NCI-H748 (cell line): ENCODE results near the gene USP43.
"Not testable (repeated sequence)": the region's sequence is repeated elsewhere in the genome, so short reads cannot be mapped to it uniquely, and the experiment has no call there.

ENCODE experiments used
- DNase-seq: peaks from one replicate; lab custom pipeline; 2025; ENCODE audit not compliant: unreplicated experiment; lab: John Stamatoyannopoulos, UW

Gene USP43

DNA sequence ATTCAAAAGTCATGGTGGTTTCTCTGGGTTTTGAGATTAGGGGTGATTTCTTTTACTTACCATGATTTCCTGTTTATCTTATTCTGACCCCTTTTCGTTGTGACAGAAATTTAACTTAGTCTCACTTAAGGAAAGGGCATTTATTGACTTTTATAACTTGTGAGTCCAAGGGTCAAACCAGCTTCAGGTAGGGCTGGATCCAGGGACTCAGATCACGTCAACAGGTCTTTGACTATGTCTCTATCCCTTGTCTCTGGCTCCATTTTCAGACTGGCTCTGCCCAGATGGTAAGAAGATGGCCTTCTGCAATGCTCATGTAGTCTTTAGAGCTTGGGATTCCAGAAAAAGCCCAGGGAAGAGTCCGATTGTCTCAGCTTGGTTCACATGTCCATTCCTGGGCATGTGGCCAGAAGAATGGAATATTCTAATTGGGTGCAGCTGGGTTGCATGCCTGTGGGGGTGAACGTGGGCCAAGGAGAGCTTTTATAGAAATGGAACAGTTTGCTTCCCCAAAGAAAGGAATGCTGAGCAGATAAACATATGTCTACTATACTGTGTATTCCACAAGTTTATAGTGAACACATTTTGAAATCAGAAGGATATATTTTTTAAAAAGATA, 13.4 kb downstream of the USP43 start:
- DNase-seq, result no peak

DNA sequence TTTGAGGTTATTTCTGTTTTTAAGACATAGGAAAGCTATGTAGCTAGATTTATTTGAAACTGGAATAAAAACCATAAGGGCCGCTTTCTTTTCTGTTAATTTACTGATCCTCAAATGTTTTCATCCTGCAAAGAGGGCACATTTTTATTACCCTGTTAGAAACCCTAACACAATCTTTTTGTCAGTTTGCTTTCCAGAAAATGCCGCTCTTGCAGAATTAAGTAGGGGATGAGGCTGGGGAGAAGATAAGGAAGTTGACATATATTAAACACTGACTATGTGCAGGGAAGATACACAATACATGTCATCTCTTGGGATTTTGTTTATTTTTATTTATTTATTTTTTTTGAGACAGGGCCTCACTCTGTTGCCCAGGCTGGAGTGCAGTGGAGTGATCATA, 15.7 kb downstream of the USP43 start:
- DNase-seq, result no peak

DNA sequence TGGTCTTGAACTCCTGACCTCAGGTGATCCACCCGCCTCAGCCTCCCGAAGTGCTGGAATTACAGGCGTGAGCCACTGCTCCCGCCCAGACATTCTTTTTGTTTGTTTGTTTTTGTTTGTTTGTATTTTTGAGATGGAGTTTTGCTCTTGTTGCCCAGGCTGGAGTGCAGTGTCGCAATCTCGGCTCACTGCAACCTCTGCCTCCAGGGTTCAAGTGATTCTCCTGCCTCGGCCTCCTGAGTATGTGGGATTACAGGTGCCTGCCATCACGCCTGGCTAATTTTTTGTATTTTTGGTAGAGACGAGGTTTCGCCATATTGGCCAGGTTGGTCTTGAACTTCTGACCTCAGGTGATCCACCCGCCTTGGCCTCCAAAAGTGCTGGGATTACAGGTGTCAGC, 18.2 kb downstream of the USP43 start:
- DNase-seq, result not testable (repeated sequence)

DNA sequence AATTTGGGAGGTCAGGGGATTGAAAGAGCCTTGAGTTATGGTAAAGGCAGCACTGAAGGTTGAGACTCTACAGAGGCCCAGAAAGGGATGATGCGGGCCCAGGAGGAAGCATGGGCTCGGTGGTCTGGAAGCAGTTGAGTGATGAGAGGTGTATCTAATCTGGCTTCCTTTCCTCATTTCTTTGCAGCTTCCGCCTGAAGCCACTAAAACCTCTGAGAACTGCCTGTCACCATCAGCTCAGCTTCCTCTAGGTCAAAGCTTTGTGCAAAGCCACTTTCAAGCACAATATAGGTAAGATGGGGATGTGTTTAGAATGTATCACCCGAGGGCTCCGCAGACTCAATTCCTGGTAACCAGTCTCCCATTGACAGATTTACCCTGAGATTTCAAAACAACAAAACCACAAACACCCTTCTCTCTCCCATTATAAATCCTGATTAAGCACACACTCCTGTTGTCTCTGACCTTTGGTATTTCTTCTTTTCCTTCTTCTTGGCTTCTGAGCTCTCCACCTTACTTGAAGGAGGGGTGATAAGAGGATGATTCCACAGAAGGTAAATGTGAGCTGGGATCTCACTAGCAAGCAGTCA, 21.2 kb downstream of the USP43 start:
- no peak for DNase-seq

DNA sequence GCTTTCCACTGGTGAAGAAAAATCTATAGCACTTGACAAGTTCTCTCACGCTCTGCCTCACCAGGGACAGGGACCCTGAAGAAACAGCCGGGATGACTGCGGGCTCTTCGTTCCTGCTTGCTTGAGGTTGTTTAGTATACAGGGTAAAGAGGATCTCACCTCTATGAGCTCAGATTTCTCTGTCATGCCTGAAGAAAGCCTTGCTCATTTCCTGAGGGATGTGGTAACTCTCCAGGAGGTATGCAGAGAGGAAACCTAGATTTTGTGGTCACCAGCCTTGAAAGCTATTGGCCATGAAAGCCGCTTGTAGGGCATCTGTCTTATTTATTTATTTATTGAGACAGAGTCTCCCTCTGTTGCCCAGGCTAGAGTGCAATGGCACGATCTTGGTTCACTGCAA, 23.2 kb downstream of the USP43 start:
- no peak for DNase-seq

DNA sequence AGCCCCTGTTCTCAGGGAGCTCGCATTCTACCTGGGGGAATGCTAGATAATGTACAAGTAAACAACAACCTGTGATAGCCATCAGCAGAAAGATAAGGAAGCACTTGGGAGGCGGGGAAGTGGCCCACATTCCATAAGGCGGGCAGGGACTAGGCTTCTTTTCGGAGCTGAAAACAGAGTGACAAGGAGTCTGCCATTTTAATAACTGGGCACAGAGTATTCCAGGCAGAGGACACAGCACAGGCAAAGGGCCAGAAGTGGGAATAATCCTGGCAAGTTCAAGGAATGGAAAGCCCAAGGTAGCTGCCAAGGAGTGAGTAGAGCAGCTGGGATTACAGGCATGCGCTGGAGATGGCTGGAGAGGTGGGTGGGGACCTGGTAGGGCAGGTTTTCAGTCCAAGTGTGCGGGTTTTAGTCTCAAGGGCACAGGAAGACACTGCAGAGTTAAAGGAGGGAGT, 24.3 kb downstream of the USP43 start:
- no peak for DNase-seq

DNA sequence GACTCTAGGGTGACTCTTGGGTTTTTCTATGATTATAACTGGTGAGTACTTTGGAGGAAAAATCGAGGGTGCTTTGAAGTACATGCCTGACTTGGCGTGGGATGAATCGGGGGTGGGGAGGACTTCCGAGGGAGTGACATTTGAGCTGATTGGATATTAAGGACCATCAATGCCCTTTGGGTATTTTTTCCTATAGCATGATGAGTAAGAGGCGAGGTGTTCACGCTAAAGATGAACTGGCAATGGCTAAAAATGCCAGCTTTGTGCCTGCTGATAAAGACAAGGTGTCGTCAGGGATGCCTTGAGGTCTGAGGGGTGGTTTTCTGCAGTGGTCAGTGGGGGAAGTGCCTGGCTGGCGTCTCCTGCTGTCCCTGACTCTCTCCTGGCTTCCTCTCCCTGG, 25.3 kb downstream of the USP43 start:
- DNase-seq, result no peak

DNA sequence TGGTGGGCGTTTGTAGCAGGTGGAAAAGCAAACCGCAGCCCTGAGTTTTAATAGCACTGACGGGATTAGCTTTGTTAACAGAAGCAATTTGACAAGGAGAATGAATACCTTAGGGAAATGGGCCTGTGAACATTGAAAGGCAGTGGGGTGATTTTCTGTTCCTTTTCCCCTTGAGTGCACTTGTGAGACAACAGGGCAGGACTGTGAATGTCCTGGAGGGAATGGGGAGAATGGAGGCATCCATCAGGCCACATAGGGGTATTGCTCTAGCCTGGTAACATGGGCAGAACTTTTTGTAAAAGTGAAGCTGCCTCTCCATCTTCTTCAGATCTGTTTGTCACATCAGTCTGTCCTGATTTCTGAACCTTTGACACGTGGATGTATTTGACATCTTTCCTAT, 26.2 kb downstream of the USP43 start:
- DNase-seq, result no peak

DNA sequence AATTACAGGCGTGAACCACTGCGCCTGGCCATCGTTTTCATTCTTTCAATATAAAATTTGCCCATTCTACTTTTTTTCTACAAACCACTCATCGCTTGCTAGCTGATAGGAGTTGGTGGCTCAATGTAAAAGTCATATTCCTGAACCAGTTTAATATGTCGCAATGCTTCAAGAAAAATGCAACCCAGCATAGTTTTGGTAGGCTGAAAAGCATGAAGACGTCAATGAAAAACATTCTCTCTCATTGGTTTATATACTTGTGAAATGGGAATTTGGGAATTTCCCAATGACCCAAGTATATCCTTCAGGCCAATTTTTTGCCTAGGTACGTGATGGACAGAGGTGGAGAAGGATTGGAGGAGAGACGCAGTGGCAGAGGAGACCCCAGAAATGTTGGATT, 26.9 kb downstream of the USP43 start:
- DNase-seq, result no peak

DNA sequence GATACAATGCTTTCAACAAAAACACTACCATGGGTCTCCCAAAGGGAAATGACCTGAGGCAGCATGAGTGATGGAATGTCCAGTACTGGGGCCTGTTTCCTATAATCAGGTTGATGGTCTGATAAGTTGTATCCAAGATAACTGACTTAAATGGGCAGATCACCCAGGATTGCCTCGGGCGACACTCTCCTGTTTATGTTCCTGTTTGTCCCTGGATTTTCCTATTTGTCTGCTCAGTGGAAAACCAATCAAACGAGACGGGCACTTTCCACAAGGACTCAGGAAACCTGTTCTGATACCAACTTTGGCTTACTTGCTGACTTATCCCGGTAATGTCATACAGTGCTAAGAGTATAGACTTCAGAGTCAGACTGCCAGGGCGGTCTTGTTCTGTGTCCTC, 27.4 kb downstream of the USP43 start:
- DNase-seq, result no peak

DNA sequence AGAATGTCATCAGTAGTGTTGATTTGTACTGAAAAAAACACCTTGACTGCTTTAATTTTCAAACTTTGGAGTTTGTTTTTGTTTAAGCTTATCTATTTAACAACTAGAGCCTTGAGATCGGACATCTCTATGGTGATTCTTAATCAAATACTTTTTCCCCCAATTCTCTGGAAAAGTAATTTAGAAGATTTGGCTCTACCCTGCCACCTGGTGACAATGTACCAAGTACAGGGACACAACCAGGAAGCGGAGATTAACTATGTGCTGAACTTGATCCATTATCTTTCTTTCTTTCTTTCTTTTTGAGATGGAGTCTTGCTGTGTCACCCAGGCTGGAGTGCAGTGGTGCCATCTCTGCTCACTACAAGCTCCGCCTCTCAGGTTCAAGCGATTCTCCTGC, 30.8 kb downstream of the USP43 start:
- DNase-seq, result no peak

DNA sequence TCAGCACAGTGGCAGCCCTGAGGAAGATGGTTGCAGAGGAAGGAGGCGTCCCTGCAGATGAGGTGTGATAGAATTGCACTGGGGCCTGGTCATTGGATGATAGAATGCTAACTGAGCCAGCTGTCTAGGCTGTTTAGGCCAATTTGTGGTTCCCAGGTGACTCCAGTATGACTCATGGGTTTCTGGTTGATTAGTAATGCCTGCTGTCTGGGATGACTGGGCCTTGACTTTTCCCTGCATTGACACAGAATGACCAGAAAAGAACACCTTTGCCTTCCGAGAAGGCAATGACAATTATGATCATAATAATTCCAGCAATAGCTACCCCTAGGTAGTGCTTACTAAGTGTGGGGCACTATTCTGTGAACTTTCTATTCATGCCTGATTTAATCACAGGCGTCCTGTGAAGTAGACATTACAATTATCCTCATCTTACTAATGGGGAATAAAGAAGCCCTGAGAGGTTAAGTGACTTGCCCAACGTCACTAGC, 31.5 kb downstream of the USP43 start:
- no peak for DNase-seq

DNA sequence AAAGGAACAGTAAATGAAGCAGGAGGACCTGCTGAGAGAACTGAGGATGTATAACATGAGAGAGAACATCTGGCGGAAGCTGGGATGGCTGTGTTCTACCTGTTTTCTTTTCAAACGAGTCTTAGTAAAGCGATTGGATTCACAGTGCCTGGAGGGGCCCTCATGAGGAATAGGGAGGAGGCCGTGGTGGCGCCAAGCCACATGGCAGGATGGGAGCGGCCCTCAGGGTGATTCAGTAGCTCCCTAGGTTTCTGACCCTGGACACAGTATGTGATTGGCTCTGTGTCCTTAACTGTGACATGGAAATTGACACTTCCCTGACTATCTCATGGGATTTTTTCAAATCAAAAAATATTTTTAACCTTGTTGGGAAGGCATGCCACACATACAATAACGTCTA, 32.1 kb downstream of the USP43 start:
- DNase-seq, result no peak

DNA sequence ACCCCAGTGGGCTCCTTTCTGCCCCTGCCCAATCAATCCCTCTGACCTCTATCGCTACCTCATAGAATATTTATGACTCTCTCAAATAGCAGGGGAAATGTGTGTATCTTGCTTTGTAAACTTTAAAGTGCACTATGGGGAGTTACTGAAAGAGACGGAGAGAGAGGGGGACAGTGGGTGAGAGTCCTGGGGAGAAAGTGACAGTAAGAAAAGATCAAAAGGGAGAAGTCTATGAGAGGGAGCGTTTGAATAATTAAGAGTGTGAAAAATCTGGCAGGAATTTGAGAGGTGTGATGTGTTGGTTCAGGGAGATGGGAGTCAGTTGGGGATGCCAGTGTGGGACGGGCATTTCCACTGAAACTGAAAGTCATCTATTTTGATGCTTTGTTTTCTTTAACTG, 32.6 kb downstream of the USP43 start:
- DNase-seq, result no peak

DNA sequence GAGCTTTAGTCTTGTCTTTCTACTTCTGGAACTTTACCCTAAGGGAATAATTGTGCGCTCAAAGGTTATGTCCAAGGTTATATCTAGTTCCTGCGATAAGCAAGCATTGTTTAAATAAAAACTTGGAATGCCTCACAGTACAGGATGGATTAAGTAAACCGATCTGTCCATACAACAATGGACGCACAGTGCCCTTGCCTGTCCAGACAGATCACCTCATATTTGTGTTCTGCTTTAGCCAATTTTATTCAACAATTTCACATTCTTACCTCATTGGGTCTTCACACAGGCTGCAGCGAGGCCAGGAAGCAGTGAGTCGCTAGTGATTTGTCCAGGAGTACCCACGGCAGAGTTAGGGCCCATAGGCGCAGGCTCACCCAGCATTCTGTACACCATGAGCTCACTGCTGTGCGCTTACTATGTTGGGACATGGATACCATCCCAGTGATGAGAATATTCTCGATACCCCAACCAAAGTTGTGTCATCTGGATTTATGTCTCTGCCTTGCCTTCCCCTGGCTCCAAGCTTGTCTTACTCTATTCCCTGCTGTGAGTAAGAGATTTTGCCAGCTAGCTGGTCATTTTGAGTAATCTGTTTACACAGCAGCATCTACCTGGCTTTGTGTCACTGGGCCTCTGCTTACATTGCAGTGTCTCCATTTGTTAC, 39.8 kb downstream of the USP43 start:
- peak; percentile 35 for DNase-seq

DNA sequence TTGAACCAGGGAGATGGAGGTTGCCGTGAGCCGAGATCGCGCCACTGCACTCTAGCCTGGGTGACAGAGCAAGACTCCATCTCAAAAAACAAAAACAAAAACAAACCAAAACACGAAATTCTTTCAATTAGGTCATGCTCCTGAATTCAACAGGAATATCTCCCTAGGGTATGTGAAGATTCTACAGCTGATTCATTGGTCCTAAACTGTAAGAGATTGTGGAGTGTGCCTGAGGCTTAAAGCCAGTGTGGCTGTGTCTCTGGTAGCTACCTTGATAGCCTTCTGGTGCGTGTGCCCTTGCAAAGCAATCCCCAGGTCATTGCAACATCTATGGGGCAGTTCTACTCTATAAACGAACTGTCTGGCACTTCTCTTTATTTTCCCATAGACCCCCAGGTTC, 48.4 kb downstream of the USP43 start:
- no peak for DNase-seq

DNA sequence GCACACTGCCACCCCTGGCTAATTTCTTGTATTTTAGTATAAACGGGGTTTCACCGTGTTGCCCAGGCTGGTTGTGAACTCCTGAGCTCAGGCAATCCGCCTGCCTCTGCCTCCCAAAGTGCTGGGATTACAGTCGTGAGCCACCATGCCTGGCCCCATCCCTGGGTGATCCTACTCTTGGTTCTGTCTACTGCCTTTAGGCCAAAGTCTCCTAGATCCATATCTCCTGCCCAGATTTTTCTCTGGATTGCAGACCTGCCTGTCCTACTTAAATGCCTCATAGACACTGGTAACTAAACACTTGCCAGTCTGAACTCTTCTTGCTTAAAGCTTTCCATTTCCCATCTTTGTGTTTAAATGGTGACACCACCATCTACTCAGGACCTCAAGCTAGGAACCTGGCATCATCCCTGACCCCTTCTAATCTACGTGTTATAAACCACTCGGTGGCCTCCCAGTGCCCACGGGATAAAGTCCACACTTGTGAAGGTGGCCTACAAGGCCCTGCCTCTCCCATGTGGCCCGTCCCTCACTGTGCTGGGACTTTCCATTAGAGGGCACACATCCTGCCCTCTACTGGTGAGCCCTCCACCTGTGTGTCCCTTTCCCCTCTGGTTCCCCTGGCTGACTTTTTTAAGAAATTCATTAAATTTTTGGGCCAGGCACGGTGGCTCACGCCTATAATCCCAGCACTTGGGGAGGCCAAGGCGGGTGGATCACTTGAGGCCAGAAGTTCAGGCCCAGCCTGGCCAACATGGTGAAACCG, 51.1 kb downstream of the USP43 start:
- no peak for DNase-seq

DNA sequence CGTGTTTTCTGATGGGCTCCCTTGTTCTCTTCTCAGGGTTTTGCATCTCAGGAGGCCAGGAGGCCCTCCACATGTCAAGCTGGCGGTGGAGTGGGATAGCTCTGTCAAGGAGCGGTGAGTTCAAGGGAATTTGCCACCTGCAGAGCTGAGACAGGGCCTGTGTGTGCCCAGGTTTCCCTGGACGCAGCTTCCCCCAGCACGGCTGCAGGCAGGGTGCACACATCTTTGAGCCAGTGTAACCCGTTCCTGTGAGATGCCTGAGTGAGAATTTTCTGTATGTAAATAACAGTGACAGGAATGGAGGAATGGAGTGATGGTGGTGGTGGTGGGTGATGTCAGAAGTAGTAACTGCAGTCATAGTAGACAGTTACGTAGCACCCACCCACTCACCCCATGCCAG, 54.8 kb downstream of the USP43 start:
- no peak for DNase-seq

DNA sequence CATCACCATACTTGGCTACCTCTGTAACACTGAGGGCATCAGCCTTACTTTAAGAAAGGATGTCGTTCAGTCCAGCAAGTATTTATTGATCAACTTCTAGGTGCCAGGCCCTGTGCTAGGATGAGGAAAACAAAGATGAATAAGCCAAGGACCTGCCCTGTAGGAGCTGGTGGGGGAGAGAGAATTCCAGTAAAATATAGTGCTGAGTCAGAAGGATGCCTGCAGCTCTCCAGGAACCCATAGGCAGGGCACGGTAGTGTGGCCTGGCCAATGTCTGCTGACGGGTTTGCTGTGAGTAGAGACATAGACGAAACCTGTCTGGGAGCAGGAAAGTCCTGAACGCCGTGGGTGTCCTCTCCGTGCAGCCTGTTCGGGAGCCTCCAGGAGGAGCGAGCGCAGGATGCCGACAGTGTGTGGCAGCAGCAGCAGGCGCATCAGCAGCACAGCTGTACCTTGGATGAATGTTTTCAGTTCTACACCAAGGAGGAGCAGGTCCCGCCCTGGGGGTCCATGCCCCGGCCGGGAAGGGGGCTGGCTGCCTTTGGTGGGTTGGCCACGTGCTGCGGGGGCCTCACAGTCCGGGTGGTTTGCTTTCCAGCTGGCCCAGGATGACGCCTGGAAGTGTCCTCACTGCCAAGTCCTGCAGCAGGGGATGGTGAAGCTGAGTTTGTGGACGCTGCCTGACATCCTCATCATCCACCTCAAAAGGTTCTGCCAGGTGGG, 55.6 kb downstream of the USP43 start:
- no peak for DNase-seq

DNA sequence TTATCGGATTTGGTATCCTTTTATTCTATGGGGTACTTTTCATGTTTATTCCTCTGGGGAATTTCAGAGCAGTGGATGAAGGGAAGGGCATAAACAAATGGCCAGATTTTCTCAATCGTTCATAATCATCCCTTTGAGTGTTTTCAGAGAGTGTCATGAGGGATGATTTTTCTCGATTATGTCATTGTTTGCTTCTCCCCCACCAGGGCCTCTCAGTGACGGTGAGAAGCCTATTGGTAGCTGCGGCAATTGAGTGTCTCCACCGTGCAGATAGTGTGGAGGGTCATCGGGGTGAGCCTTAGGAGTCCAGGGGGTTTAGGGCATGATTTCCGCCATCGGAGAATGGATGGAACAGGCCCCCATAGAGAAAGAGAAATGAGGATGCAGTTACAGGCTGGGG, 57.2 kb downstream of the USP43 start:
- no peak for DNase-seq
